Mucosa of stomach (tissue), 1 donor: ENCODE results near the gene NINL.
"Not testable (repeated sequence)": the region's sequence is repeated elsewhere in the genome, so short reads cannot be mapped to it uniquely, and the experiment has no call there.

Source experiments
- H3K27me3 ChIP-seq: one replicate; pipeline ENCODE4 v1.7.0; 2013; ENCODE audit warnings: mild to moderate bottlenecking, low read length; ENCODE audit not compliant: control insufficient read depth, insufficient read depth
- H3K36me3 ChIP-seq: one replicate; pipeline ENCODE4 v1.7.0; 2013; ENCODE audit warnings: low read length; ENCODE audit not compliant: control insufficient read depth, insufficient read depth
- H3K4me1 ChIP-seq: one replicate; pipeline ENCODE4 v1.7.0; 2013; ENCODE audit warnings: mild to moderate bottlenecking, low read length; ENCODE audit not compliant: control insufficient read depth, insufficient read depth
- H3K4me3 ChIP-seq: one replicate; pipeline ENCODE4 v1.7.0; 2013; ENCODE audit warnings: low read length
- H3K9ac ChIP-seq: one replicate; pipeline ENCODE4 v1.7.0; 2013; ENCODE audit warnings: mild to moderate bottlenecking, low read length, moderate library complexity
- H3K9me3 ChIP-seq: one replicate; pipeline ENCODE4 v1.7.0; 2013; ENCODE audit warnings: mild to moderate bottlenecking, low read length, moderate library complexity; ENCODE audit not compliant: control insufficient read depth
- donor health status: Pancreatic carcinoma.

NINL gene

GRCh38 chr20:25503051-25503639 lies 82.2 kb downstream of the NINL start:
- not testable (repeated sequence) for H3K27me3 ChIP-seq, H3K36me3 ChIP-seq, H3K9me3 ChIP-seq, H3K4me1 ChIP-seq, H3K9ac ChIP-seq, H3K4me3 ChIP-seq

GRCh38 chr20:25500880-25501351 lies 84.4 kb downstream of the NINL start:
- H3K36me3 ChIP-seq = no peaks in the 10 kb centered on the region
- no peak overlapping the region for H3K9ac ChIP-seq
- no peaks in the 10 kb centered on the region for H3K27me3 ChIP-seq
- H3K4me1 ChIP-seq = no peaks in the 10 kb centered on the region
- no peaks in the 10 kb centered on the region for H3K9me3 ChIP-seq
- H3K4me3 ChIP-seq = no peak overlapping the region

GRCh38 chr20:25499855-25500434 lies 85.4 kb downstream of the NINL start:
- H3K4me3 ChIP-seq = no peak overlapping the region
- H3K36me3 ChIP-seq = no peaks in the 10 kb centered on the region
- H3K4me1 ChIP-seq = no peaks in the 10 kb centered on the region
- no peaks in the 10 kb centered on the region for H3K27me3 ChIP-seq
- H3K9ac ChIP-seq = no peak overlapping the region
- H3K9me3 ChIP-seq = no peaks in the 10 kb centered on the region

GRCh38 chr20:25499031-25499430 lies 86.3 kb downstream of the NINL start:
- H3K36me3 ChIP-seq = no peaks in the 10 kb centered on the region

GRCh38 chr20:25498280-25498606 lies 87.1 kb downstream of the NINL start:
- H3K36me3 ChIP-seq = no peaks in the 10 kb centered on the region
- no peak overlapping the region for H3K4me3 ChIP-seq
- no peaks in the 10 kb centered on the region for H3K4me1 ChIP-seq
- H3K9me3 ChIP-seq = no peaks in the 10 kb centered on the region
- no peaks in the 10 kb centered on the region for H3K27me3 ChIP-seq
- no peak overlapping the region for H3K9ac ChIP-seq

More at GRCh38 chr20:25499031-25499430, 86.3 kb downstream of the NINL start:
- Histone ChIP-seq H3K9me3 (no peaks in the 10 kb centered on the region), H3K4me1 (no peaks in the 10 kb centered on the region), H3K27me3 (no peaks in the 10 kb centered on the region), H3K4me3 (no peak overlapping the region), H3K9ac (no peak overlapping the region)

- H3K36me3 ChIP-seq = no peaks in the 10 kb centered on the region
- H3K4me3 ChIP-seq = no peak overlapping the region
- H3K9ac ChIP-seq = no peak overlapping the region
- H3K4me1 ChIP-seq = no peaks in the 10 kb centered on the region
- H3K27me3 ChIP-seq = no peaks in the 10 kb centered on the region
- no peaks in the 10 kb centered on the region for H3K9me3 ChIP-seq
Measured at GRCh38 chr20:25497586-25498279, 87.6 kb downstream of the NINL start.

- no peak overlapping the region for H3K4me3 ChIP-seq
- H3K27me3 ChIP-seq = no peaks in the 10 kb centered on the region
- no peaks in the 10 kb centered on the region for H3K36me3 ChIP-seq
- H3K4me1 ChIP-seq = no peaks in the 10 kb centered on the region
- H3K9me3 ChIP-seq = no peaks in the 10 kb centered on the region
- H3K9ac ChIP-seq = no peak overlapping the region
Measured at GRCh38 chr20:25496968-25497401, 88.3 kb downstream of the NINL start.

GRCh38 chr20:25496165-25496967 lies 89.0 kb downstream of the NINL start:
- H3K9me3 ChIP-seq = no peaks in the 10 kb centered on the region

GRCh38 chr20:25495189-25495824 lies 90.0 kb downstream of the NINL start:
- Histone ChIP-seq H3K36me3 (no peaks in the 10 kb centered on the region), H3K27me3 (no peaks in the 10 kb centered on the region), H3K4me1 (no peaks in the 10 kb centered on the region), H3K4me3 (no peak overlapping the region), H3K9ac (no peak overlapping the region), H3K9me3 (no peaks in the 10 kb centered on the region)

More at GRCh38 chr20:25496165-25496967, 89.0 kb downstream of the NINL start:
- Histone ChIP-seq H3K4me3 (no peak overlapping the region), H3K9ac (no peak overlapping the region), H3K4me1 (no peaks in the 10 kb centered on the region), H3K27me3 (no peaks in the 10 kb centered on the region), H3K36me3 (no peaks in the 10 kb centered on the region)

GRCh38 chr20:25494506-25495188 lies 90.7 kb downstream of the NINL start:
- Histone ChIP-seq H3K4me1 (no peaks in the 10 kb centered on the region), H3K9ac (no peak overlapping the region), H3K4me3 (no peak overlapping the region), H3K36me3 (no peaks in the 10 kb centered on the region), H3K27me3 (no peaks in the 10 kb centered on the region), H3K9me3 (no peaks in the 10 kb centered on the region)

- no peaks in the 10 kb centered on the region for H3K27me3 ChIP-seq
- H3K9ac ChIP-seq = no peak overlapping the region
Measured at GRCh38 chr20:25493748-25494505, 91.4 kb downstream of the NINL start.

More at GRCh38 chr20:25493748-25494505, 91.4 kb downstream of the NINL start:
- Histone ChIP-seq H3K4me1 (no peaks in the 10 kb centered on the region), H3K36me3 (no peaks in the 10 kb centered on the region), H3K9me3 (no peaks in the 10 kb centered on the region), H3K4me3 (no peak overlapping the region)
